GM11168 (cell line): Measurements from ENCODE around the gene ZNF516.

ENCODE experiments used
- in situ Hi-C: fragments of 300-500 bp; cut with MboI; formaldehyde crosslinking; loops from one replicate; pipeline ENCODE4 v1.12.0; 2022; ENCODE audit warnings: low sequenced_read_pairs; ENCODE audit not compliant: unreplicated experiment

ZNF516 gene

DNA sequence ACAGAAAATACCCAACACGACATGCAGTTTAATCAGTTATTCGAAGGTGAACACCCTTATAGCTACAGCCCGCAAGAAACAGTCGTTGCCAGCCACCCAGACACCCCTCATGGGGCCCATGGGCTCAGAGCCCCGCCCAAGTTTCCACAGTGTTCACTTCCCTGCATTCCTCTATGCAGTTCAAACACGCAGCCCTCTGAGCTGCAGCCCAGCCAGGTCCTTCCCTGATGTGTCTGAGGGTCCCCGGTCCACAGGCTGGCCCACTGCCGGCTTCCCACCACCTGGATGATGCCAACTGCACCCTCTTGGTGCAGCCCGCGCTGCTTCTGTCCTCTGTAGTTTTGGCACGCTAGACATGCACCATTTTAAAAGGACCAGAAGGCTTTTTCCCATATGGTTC is 87.4 kb downstream of the ZNF516 start:
- in situ Hi-C loops, result loop anchor here (10.0 kb wide), 1 partner anchor 297 kb away; no protein-coding TSS in a partner anchor

DNA sequence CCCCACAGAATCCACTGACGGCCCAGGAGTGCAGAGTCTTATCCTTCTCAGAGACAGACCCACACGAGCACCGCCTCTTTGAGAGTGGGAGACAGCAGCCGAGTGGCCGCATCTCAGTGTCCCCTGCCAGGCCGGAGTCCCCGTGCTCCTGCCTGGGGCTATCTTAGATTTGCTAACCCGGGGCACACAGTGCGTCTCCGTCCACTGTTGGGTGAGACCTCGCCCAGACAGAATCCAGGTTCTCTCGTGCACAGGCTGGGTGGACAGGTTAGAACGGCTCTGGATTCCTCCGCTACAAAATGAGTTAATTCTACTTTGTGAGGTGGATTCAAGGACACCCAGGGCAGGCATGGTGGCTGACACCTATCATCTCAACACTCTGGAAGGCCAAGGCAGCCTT is 88.3 kb downstream of the ZNF516 start:
- in situ Hi-C loops, result loop anchor here (10.0 kb wide), 1 partner anchor 298 kb away; no protein-coding TSS in a partner anchor

DNA sequence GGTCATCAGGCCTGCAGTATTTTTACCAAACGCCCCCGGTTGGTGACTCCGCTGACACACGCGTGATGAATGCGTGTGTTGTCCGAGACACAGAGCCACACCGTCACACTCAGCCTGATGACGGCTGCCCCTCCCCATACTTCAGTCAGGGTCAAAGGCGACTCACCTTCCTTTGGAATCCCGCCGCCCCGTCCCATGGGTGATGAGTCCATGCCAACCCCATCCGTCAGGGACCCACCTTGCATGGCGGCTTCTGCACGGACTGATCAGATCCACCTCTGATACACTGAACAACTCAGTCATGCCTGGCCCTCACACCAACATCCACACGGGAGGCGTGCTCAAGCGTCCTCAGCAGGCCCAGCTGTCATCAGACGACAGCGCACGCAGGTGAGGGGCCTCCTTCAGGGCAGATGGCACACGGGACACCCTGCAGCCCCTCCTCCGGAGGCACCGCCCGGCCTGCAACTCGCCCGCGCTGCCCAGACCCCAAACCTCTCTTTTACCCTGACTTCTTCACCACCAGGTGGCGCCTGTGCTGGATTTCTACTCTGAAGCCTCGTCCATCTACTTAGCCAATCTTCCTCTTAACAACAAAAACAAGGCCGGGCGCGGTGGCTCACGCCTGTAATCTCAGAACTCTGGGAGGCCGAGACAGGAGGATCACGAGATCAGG is 89.2 kb downstream of the ZNF516 start:
- in situ Hi-C loops, result loop anchor here (10.0 kb wide), 1 partner anchor 299 kb away; no protein-coding TSS in a partner anchor

DNA sequence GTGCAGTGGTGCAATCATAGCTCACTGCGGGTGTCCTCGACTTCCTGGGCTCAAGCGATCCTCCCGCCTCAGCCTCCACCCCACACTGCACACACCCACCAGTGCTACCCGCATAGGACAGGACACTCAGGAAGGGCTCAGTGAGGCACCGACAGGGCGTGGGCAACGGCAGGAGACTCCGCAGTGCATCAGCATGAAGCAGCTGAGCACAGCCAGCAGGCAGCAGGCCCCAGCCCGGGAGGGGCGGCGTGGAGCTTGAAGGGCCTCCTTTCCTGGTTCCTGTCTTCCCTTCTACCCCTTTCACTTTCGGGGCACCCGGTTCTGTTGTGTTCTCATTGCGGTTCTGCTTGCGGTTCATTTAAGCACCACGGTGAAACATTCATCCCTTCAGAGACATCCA is 89.8 kb downstream of the ZNF516 start:
- in situ Hi-C loops, result loop anchor here (10.0 kb wide), 1 partner anchor 300 kb away; no protein-coding TSS in a partner anchor

DNA sequence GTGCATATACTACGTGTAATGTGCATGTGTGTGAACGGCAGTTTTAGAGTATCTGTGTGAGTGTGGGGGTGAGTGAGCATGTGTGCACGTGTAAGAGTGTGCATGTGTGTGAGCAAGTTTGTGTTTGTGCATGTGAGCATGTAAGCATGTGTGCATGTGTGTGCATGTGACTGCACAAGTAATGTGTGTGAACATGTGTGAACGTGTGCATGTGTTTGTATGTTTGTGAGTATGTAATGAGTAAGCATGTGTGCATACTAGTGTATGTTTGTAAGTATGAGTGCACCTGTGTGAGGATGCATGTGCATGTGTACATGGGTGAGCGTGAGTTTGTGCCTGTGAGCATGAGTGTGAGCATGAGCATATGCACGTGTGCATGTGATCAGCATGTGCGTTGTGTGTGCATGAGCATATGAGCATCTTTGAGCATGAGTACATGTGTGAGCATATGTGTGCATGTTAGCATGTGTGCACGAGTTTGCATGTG is 90.7 kb downstream of the ZNF516 start:
- in situ Hi-C loops, result loop anchor here (10.0 kb wide), 1 partner anchor 300 kb away; no protein-coding TSS in a partner anchor

DNA sequence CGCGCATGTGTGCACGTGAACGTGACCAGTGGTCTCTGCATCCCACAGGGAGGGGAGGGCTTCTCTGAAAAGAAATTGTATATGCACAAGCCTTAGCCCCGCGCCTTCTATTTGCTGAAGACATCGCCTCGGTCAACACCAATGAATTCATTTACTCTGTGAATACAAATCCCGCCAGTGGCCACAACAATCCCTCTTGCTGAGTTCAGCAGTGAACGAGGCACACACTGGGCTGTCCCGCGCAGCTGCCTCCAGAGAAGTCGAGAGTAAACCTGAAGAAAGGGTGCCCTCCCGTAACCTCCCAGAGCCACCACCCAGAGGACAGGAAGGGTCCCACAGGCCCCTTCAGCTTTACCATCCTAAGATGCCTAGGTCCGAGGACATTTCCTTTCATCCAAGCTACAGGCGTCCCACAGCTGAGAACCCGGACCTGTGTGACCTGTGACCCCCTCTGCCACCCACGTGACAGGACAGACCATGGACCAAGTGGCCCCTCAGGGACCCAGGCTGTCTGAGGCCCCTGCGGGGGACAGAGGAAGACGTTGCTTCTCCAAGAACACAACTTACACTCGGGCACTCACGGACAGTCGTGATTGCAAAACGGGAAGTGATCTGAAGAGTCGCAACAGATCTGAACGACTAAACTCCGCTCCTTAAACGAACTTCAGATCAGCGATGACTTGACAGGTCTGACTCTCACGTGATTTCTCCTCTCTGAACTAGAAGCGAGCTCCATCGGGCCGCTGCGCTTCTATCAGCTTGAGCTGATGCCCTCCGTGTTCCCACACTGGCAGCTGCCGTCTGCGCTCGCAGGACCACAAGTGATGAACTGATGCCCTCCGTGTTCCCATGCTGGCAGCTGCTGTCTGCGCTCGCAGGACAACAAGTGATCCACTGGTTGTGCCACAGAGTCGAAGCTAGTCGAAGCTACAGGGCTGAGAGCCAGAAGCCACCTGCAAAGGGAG is 92.7 kb downstream of the ZNF516 start:
- in situ Hi-C loops, result loop anchor here (10.0 kb wide), 1 partner anchor 302 kb away; no protein-coding TSS in a partner anchor

DNA sequence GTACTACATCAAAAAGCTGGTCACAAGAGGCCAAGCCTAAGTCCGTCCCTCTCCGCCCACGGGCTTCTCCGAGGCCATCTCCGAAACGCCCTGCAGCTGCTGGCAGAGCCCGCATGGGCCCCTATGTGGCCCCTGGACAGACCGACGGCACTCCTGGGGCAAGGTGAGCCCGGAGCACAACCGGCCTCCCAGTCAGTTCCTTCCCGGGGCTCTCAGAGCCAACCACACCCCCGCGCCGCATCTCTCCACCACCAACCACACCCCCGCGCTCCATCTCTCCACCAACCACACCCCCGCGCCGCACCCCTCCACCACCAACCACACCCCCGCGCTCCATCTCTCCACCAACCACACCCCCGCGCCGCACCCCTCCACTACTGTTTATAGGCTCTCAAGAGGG is 93.5 kb downstream of the ZNF516 start:
- in situ Hi-C loops, result loop anchor here (10.0 kb wide), 1 partner anchor 303 kb away; no protein-coding TSS in a partner anchor

DNA sequence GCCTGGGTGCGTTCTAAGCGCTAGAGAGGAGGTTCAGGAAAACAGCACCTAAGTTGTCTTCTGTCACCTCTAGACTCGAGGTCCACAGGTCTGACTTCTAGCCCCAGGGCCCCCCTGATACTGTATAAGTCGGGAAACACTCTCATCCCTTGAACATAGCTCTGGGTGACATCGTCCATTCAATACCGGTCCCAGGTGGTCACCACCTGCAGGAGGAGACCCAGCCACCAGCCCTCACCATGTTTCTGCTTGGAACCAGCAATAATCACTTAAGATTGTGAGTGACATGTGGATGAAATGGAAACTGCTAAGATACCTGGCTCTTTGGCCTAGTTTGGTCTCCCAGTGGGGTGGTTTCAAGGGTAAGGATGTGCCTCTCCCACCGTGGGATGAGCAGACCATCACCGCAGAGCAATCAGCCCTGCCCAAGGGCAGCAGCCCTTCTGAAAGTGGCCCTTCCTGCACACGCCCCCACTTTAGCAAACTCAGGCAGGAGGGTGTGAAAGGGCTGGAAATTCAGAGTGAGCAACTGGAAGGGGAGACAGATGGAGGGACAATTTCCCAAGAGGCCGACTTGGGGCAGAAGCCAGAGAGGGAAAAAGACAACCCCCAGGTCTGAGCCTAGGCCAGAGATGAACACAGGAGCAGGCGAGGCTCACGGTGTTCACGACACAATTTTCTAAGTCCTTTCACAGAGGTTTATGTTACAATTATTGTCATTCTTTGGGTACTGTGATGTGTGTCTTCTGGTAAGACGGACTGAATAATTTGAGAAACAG is 95.2 kb downstream of the ZNF516 start:
- in situ Hi-C loops, result loop anchor here (10.0 kb wide), 1 partner anchor 305 kb away; no protein-coding TSS in a partner anchor

DNA sequence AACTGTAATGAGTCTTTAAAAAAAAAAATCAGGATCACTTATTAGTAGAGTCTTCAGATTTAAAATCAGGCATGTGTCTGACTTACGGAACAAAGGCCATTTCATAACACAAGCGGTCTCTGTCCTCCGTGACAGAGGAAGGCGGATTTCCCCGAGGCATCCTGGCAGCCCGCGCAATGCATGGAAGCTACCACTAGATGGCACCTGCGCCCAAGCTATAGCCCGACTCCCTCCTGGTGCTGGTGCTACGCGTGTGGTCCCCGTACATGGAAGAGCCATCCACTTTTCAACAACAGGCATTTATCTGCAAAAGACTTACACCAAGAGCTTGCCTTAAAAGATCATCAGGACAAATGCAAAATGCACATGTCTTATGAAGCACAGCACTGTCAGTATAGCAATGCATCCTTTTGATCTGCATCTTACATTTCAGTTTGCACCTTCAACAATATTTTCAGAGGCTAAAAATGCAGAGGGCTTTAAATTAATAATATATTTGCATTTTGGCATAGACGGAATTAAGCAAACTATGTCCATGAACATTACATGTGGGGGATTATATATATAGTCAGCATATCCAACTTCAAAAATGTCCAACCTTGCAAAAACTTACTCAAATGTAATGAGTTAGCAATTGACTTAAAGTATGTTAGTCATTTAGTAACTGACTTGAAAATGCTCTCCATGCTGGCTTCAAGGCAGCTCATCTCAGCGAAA is 96.0 kb downstream of the ZNF516 start:
- in situ Hi-C loops, result no loop called here

DNA sequence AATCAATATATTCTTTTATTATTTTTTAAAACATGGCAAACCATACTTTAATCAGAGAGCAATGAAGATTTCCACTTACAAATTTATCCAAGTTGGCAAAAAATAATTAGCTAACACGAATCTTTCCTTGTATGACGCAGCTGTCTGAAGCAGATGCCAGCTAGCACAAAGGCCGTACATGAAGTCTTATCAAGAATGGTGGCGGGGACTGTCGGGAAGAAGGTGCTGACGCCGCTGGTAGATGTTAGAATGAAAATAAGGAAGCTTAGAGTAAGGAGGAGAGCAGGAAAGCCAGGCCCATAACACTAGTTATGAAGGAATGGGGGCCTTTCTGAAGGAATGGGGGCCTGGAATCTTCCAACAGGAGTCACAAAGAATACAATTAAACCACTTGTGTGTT is 96.7 kb downstream of the ZNF516 start:
- in situ Hi-C loops, result no loop called here

DNA sequence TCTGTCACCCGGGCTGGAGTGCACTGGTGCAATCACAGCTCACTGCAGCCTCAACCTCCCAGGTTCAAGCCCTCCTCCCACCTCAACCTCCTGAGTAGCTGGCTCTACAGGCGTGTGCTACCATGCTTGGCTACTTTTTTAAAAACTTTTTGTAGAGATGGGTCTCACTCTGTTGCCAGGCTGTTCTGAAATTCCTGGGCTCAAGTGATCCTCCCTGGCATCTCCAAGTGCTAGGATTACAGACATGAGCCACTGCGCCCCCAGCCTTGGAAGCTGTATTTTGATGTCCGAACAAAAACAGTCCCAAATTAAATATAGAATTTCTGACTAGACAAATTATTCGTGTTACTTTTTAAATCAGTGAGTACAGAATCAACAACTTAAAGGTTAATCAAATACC is 97.4 kb downstream of the ZNF516 start:
- in situ Hi-C loops, result no loop called here

DNA sequence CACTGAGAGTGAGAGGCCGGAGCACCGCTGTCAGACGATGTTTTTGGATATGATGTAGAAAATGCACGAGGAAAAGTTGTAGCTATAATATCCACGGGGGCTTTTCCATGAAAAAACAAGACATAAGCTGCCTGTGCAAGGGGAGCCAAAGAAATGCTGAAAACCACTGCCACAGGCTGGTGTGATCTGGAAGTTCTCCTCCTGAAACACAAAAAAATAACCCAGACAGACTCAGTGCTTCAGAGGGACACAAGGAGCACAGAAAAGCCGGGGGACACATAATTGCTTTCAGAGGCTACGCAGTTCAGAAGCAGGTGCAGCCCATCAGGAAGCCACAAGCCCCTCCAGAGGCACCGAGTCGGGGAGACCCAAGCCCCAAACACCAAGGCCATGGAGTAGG is 98.2 kb downstream of the ZNF516 start:
- in situ Hi-C loops, result no loop called here

DNA sequence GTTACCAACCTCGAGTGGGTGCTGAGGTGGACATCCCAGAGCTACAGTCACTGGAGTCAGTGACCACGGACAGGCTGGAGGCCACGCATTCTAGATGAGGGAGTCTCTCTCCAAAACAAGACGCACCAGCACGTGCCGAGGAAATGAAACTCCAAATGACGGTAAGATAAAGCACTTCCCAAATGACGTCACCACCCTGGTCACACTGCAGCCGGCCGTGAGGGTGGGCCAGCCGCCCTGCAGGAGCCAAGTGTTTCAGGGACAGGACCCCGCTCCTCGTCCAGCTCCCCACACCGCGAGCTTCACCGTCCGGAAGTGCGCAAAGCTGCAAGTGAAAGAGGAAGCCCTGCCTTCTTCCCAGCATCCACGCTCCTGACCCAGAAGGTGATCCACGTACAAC is 99.4 kb downstream of the ZNF516 start:
- in situ Hi-C loops, result no loop called here

DNA sequence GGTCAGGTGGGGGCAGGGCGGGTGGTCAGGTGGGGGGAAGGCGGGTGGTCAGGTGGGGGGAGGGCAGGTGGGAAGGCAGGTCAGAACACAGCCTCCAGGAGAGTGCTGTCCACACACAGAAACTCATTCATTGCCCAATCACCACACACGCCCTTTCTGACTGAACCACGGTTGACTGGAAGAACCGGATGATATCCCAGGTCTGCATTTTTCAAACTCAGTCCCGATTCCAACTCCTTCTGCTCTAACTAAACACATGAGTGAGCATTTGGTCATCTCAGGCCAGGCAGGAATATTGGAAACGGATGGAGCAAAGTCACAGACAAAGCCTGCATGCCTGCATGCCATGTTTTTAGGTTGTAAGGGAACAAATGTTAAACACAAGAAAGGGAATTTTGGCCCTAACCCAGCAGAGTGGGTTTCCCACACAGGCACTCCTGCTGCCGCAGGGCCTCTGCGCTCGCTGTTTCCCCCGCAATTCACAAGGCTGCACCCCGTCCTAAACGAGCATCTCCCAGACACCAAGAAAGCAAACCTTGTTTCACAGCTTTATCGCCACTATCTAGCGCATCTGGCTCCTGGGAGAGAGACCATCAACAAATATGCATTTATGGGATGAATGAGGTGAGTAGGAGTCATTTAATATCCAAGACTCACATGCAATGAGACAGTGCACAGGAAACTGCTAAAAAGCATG is 100.1 kb downstream of the ZNF516 start:
- in situ Hi-C loops, result no loop called here

DNA sequence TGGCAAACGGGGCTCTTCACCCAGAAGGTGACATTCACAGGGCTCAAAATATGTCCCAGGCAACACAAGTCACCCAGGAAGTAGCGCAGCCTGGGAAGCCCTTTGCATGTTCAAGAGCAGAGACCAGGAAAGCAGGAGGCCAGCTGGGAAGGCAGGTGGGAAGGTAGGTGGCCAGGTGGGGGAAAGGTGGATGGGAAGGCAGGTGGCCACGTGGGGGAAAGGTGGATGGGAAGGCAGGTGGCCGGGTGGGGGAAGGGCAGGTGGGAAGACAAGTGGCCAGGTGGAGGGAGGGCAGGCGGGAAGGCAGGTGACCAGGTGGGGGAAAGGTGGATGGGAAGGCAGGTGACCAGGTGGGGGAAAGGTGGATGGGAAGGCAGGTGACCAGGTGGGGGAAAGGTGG is 102.7 kb downstream of the ZNF516 start:
- in situ Hi-C loops, result no loop called here

DNA sequence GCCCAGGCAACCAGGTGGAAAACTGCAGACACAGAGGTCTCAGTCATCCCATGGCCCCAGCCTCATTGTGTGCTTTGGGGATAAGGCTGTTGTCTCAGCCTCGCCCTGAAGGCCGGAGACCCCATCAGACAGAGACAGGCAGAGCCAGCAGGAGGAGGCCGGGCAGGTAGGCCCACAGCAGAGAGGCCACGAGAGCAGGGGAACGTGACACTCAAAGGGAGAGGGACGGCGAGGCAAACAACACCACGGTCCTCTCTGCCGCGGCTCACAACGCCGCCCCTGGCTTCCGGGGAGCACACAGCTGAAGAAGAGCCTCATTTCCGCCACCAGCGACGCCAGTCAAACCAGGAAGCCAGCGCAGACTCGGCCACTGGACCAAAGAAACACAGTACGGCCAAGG is 103.3 kb downstream of the ZNF516 start:
- in situ Hi-C loops, result no loop called here

DNA sequence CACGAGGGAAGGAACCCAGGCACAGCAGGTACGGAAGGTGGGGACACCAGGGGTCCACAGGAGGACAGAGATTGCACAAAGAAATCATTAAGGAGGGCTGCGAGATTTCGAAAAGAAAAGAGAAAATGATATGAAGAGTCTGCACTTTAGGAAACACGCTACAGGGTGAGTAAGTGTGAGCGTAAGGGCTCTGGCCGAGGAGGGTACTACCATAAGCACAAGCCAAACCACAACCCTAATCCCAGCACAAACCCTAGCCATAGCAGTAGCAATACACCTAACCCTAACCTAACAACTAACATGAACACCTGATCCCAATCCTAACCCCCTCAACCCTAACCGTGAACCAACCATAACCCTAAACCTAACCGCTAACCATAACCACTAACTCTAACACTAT is 104.0 kb downstream of the ZNF516 start:
- in situ Hi-C loops, result no loop called here

DNA sequence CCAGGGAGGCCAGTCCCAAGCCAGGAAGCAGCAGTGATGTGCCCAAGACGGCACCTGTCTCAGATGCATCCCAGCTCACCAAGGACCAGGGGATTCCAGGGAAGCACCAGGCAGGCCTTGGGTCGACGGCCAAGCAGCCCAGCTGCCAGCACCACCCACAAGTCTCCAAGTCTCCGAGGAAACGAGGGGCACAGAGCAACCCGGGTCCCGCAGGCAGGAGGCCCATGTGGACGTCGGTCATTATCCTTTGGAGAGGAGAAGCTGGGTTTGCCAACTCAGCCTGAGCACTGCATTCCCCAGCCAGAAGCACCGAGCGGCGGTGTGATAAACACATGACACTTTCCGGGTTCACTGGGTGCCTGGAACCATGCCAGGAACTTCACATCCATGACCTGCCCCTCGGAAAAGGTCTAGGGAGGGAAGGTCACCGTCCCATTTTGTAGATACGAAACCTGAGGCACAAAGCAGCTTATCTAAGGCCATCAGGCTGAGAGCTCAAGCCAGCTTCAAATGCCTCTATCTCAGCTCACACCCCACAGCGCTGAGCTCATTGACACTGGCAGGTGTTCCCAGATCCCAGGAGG is 104.5 kb downstream of the ZNF516 start:
- in situ Hi-C loops, result no loop called here
